ENCODE measurements around the gene PHF21B. TPM values are rescaled to one million over a fixed set of nuclear protein-coding genes. Genes with fewer than 3 reads are reported as not detected.

PHF21B gene
- total and polyA plus RNA-seq, 2 donors (not counting 1 experiment from before 2014, with no cell fraction given): 0.17 TPM; not detected in 1

DNA sequence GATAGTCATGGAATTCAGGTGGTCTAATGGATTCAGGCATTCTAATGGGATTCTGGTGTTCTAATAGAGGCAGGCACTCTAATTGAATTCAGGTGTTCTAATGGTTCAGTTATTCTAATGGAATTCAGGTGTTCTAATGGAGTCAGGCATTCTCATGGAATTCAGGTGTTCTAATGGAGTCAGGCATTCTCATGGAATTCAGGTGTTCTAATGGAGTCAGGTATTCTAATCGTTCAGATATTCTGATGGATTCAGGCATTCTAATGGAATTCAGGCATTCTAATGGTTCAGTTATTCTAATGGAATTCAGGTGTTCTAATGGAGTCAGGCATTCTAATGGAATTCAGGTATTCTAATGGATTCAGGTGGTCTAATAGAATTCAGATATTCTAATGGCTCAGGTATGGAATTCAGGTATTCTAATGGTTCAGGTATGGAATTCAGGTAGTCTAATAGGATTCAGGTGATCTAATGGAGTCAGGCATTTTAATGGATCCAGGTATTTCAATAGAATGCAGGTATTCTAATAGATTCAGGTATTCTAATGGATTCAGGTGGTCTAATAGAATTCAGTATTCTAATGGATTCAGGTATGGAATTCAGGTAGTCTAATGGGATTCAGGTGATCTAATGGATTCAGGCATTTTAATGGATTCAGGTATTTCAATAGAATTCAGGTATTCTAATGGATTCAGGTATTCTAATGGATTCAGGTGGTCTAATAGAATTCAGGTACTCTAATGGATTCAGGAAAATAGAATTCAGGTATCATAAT lies 22.0 kb upstream of the PHF21B start:
- TF ChIP-seq, protein P1, sequence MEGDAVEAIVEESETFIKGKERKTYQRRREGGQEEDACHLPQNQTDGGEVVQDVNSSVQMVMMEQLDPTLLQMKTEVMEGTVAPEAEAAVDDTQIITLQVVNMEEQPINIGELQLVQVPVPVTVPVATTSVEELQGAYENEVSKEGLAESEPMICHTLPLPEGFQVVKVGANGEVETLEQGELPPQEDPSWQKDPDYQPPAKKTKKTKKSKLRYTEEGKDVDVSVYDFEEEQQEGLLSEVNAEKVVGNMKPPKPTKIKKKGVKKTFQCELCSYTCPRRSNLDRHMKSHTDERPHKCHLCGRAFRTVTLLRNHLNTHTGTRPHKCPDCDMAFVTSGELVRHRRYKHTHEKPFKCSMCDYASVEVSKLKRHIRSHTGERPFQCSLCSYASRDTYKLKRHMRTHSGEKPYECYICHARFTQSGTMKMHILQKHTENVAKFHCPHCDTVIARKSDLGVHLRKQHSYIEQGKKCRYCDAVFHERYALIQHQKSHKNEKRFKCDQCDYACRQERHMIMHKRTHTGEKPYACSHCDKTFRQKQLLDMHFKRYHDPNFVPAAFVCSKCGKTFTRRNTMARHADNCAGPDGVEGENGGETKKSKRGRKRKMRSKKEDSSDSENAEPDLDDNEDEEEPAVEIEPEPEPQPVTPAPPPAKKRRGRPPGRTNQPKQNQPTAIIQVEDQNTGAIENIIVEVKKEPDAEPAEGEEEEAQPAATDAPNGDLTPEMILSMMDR (conservative IDR thresholded peaks at IDR 0.05 in 1 of 2, IDR thresholded peaks at IDR 0.05 in 1 of 2; ENCODE audit: low read depth in 1 of 2, low read length in 2 of 2): no peak
- no peak for TF ChIP-seq EZH2 (IDR thresholded peaks at IDR 0.05; ENCODE audit: low read length, missing control alignments)
- H3K79me2 ChIP-seq (ENCODE audit: control insufficient read depth, insufficient read depth, low read length): no peaks in the 10 kb centered on the region
- H3K36me3 ChIP-seq (ENCODE audit: control insufficient read depth, insufficient read depth, low read length): no peaks in the 10 kb centered on the region
- H3K4me2 ChIP-seq (ENCODE audit: extremely low read depth, insufficient read depth, low read length): no peak overlapping the region
- H3K9me3 ChIP-seq (ENCODE audit: control insufficient read depth, insufficient read depth, low read depth, low read length): no peaks in the 10 kb centered on the region
- no peaks in the 10 kb centered on the region for H4K20me1 ChIP-seq (ENCODE audit: control insufficient read depth, extremely low read depth, insufficient read depth, low read length)
- no peaks in the 10 kb centered on the region for H3K4me1 ChIP-seq (ENCODE audit: control insufficient read depth, extremely low read depth, insufficient read depth, low read length)
- H2AFZ ChIP-seq (ENCODE audit: low read length): no peak overlapping the region
- peaks cover 3% of the 10 kb centered on the region for H3K27me3 ChIP-seq (ENCODE audit: control insufficient read depth, insufficient read depth, low read length)
- H3K4me3 ChIP-seq (replicated peaks in 1 of 4; ENCODE audit: control extremely low read depth in 1 of 4, insufficient read depth in 1 of 4, low read depth in 3 of 4, low read length in 4 of 4): no peak overlapping the region
- no peak overlapping the region for H3K27ac ChIP-seq (ENCODE audit: insufficient read depth, low read length)
- DNase-seq (ENCODE audit: low read depth in 2 of 2): no peak
- H3K9ac ChIP-seq (ENCODE audit: insufficient read depth, low read length): no peak overlapping the region

DNA sequence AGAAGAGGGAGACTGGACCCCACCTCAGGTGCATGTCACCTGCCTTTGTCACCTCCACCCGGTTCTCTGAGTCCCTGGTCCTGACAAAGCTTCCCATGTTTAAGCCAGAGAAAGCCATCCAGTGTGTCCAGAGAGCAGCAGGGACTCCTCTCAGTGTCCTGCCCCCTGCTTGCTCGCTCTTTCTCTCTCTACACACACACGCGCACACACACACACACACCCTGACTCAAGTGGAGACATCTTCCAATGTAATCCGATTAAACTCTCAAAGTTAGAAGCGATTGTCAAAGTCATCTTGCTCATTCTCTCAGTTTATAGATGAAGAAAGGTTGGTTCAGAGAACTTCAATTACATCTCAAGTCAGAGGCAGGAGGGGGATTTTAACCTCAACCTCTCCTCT lies 19.7 kb upstream of the PHF21B start:
- H3K9ac ChIP-seq (ENCODE audit: insufficient read depth, low read length): no peak overlapping the region
- no peak overlapping the region for H3K4me2 ChIP-seq (ENCODE audit: extremely low read depth, insufficient read depth, low read length)
- TF ChIP-seq, protein P1 (conservative IDR thresholded peaks at IDR 0.05 in 1 of 2, IDR thresholded peaks at IDR 0.05 in 1 of 2; ENCODE audit: low read depth in 1 of 2, low read length in 2 of 2): no peak
- no peak for TF ChIP-seq EZH2 (IDR thresholded peaks at IDR 0.05; ENCODE audit: low read length, missing control alignments)
- peaks cover 3% of the 10 kb centered on the region for H3K27me3 ChIP-seq (ENCODE audit: control insufficient read depth, insufficient read depth, low read length)
- H2AFZ ChIP-seq (ENCODE audit: low read length): no peak overlapping the region
- H3K4me3 ChIP-seq (replicated peaks in 1 of 4; ENCODE audit: control extremely low read depth in 1 of 4, insufficient read depth in 1 of 4, low read depth in 3 of 4, low read length in 4 of 4): no peak overlapping the region
- no peaks in the 10 kb centered on the region for H3K9me3 ChIP-seq (ENCODE audit: control insufficient read depth, insufficient read depth, low read depth, low read length)
- no peak for DNase-seq (ENCODE audit: low read depth in 2 of 2)
- no peaks in the 10 kb centered on the region for H3K36me3 ChIP-seq (ENCODE audit: control insufficient read depth, insufficient read depth, low read length)
- H3K79me2 ChIP-seq (ENCODE audit: control insufficient read depth, insufficient read depth, low read length): no peaks in the 10 kb centered on the region
- H4K20me1 ChIP-seq (ENCODE audit: control insufficient read depth, extremely low read depth, insufficient read depth, low read length): no peaks in the 10 kb centered on the region
- H3K27ac ChIP-seq (ENCODE audit: insufficient read depth, low read length): no peak overlapping the region
- H3K4me1 ChIP-seq (ENCODE audit: control insufficient read depth, extremely low read depth, insufficient read depth, low read length): no peaks in the 10 kb centered on the region

DNA sequence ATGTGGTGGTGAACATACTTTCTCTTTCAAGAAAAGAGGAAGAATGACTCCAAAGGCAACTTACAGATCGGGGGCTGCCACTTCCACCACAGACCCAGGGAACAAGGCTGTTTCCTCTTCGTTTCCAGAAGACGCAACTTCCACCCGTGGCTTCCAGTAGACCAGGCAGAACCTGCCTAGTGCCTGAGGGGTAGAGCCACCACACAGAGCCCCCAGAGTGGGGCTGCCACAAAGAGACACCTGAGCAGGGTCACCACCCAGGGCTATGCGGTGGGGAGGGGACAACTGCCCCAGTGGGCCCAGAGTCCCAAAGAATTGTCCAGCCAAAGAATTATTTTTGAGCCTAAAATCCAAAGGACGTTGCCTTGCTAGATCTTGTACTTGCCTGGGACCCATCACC lies 16.7 kb upstream of the PHF21B start:
- TF ChIP-seq, protein P1 (conservative IDR thresholded peaks at IDR 0.05 in 1 of 2, IDR thresholded peaks at IDR 0.05 in 1 of 2; ENCODE audit: low read depth in 1 of 2, low read length in 2 of 2): no peak
- TF ChIP-seq EZH2 (IDR thresholded peaks at IDR 0.05; ENCODE audit: low read length, missing control alignments): no peak
- Histone ChIP-seq H3K79me2 (ENCODE audit: control insufficient read depth, insufficient read depth, low read length) (no peaks in the 10 kb centered on the region), H3K4me2 (ENCODE audit: extremely low read depth, insufficient read depth, low read length) (no peak overlapping the region), H4K20me1 (ENCODE audit: control insufficient read depth, extremely low read depth, insufficient read depth, low read length) (no peaks in the 10 kb centered on the region), H3K27me3 (ENCODE audit: control insufficient read depth, insufficient read depth, low read length) (peaks cover 2% of the 10 kb centered on the region), H3K4me1 (ENCODE audit: control insufficient read depth, extremely low read depth, insufficient read depth, low read length) (no peaks in the 10 kb centered on the region), H3K36me3 (ENCODE audit: control insufficient read depth, insufficient read depth, low read length) (no peaks in the 10 kb centered on the region), H3K4me3 (replicated peaks in 1 of 4; ENCODE audit: control extremely low read depth in 1 of 4, insufficient read depth in 1 of 4, low read depth in 3 of 4, low read length in 4 of 4) (no peak overlapping the region), H2AFZ (ENCODE audit: low read length) (no peak overlapping the region), H3K9ac (ENCODE audit: insufficient read depth, low read length) (no peak overlapping the region), H3K9me3 (ENCODE audit: control insufficient read depth, insufficient read depth, low read depth, low read length) (no peaks in the 10 kb centered on the region), H3K27ac (ENCODE audit: insufficient read depth, low read length) (no peak overlapping the region)
- no peak for DNase-seq (ENCODE audit: low read depth in 2 of 2)
